GM12878 (cell line): ENCODE data around the gene NXPE1. TPM values are rescaled to one million over a fixed set of nuclear protein-coding genes. Genes with fewer than 3 reads are reported as not detected.

Source experiments
- BCL11A ChIP-seq: IDR thresholded peaks from 2 replicates; pipeline ENCODE4 v1.6.1; 2011; ENCODE audit warnings: low read depth, low read length
- E4F1 ChIP-seq: fragments of 450-650 bp; IDR thresholded peaks from 2 replicates; pipeline ENCODE4 v1.6.1; 2018; ENCODE audit warnings: borderline replicate concordance, mild to moderate bottlenecking; ENCODE audit not compliant: partially characterized antibody
- HCFC1 ChIP-seq: fragments of 150-350 bp; IDR thresholded peaks from 2 replicates; pipeline ENCODE4 v1.6.1; 2014; ENCODE audit warnings: low read length
- HSF1 ChIP-seq: fragments of 150-350 bp; IDR thresholded peaks from 2 replicates; pipeline ENCODE4 v1.6.1; 2014; ENCODE audit warnings: mild to moderate bottlenecking, low read depth, low read length
- MEF2B ChIP-seq: fragments of 450-650 bp; IDR thresholded peaks from 2 replicates; pipeline ENCODE4 v1.6.1; 2018; ENCODE audit warnings: mild to moderate bottlenecking, moderate library complexity; ENCODE audit not compliant: partially characterized antibody, poor library complexity, severe bottlenecking
- NFXL1 ChIP-seq: fragments of 450-650 bp; IDR thresholded peaks from 2 replicates; pipeline ENCODE4 v1.6.1; 2017; ENCODE audit warnings: antibody characterized with exemption, mild to moderate bottlenecking, borderline replicate concordance
- NFYA ChIP-seq: IDR thresholded peaks from 2 replicates; pipeline ENCODE4 v1.6.1; 2011; ENCODE audit warnings: low read depth, mild to moderate bottlenecking, low read length, improper control_type of control experiment, borderline replicate concordance
- PAX5 ChIP-seq: IDR thresholded peaks from 2 replicates; pipeline ENCODE4 v1.6.1; 2011; ENCODE audit warnings: low read depth, low read length, borderline replicate concordance
- PRDM15 ChIP-seq: fragments of 450-650 bp; formaldehyde crosslinking; IDR thresholded peaks from 2 replicates; pipeline ENCODE4 v1.4.0; 2020; ENCODE audit warnings: mild to moderate bottlenecking, moderate library complexity
- RB1 ChIP-seq: fragments of 450-650 bp; formaldehyde crosslinking; IDR thresholded peaks from 2 replicates; pipeline ENCODE4 v1.6.1; 2017; ENCODE audit warnings: mild to moderate bottlenecking, borderline replicate concordance
- RUNX3 ChIP-seq: IDR thresholded peaks from 2 replicates; pipeline ENCODE4 v1.6.1; 2012; ENCODE audit warnings: low read length, inconsistent platforms
- SIX5 ChIP-seq: IDR thresholded peaks from 2 replicates; pipeline ENCODE4 v1.6.1; 2011; ENCODE audit warnings: mild to moderate bottlenecking, low read depth, low read length, moderate library complexity; ENCODE audit not compliant: severe bottlenecking
- STAT1 ChIP-seq: fragments of 450-650 bp; conservative IDR thresholded peaks from 2 replicates; pipeline ENCODE4 v1.6.1; 2014; ENCODE audit warnings: antibody characterized with exemption, mild to moderate bottlenecking
- TCF3 ChIP-seq: IDR thresholded peaks from 2 replicates; pipeline ENCODE4 v1.6.1; 2012; ENCODE audit warnings: low read depth, mild to moderate bottlenecking, low read length, borderline replicate concordance; ENCODE audit not compliant: insufficient read depth
- TCF7 ChIP-seq: IDR thresholded peaks from 2 replicates; pipeline ENCODE4 v1.6.1; 2014; ENCODE audit warnings: antibody characterized with exemption, borderline replicate concordance
- polyA plus RNA-seq, 11 experiments: library from polyadenylated mRNA; depleted of rRNA in 4 of 11; unstranded in 6 of 11; stranded (reverse) in 5 of 11; fragments of >200 nt; fragmentation: Nextera tagmentation in 4 of 11; fragmentation: Illumina TruSeq in 1 of 11; extraction: Ambion mirVana in 4 of 11; extraction: Trizol in 1 of 11; gene quantifications; 1 replicate in 1 of 11; 2 replicates in 10 of 11; pipeline versions ENCODE4 v1.2.1 to v1.2.3, GENCODE V29; 2011 to 2016; ENCODE audit warnings: inconsistent platforms in 2 of 11, missing spikeins in 2 of 11, low read depth in 1 of 11
- total RNA-seq, 4 experiments: library from RNA; depleted of rRNA in 3 of 4; stranded (reverse); fragments of >200 nt in 3 of 4; fragmentation: Illumina TruSeq in 1 of 4; extraction: Trizol in 1 of 4; gene quantifications; 2 replicates each; pipeline versions ENCODE4 v1.2.1 to v1.2.3, GENCODE V29; 2013 to 2021
- TF ChIP-seq, protein P1 (sequence below): fragments of 450-650 bp; IDR thresholded peaks from 2 replicates; pipeline ENCODE4 v1.6.1; 2016; ENCODE audit warnings: mild to moderate bottlenecking
- TF ChIP-seq, protein P2 (sequence below): fragments of 450-650 bp; IDR thresholded peaks from 2 replicates; pipeline ENCODE4 v1.6.1; 2014; ENCODE audit warnings: mild to moderate bottlenecking

Gene NXPE1
- total and polyA plus RNA-seq, 10 of the 15 experiments (the other 5 are each of a cell fraction or from before 2014, with no cell fraction given) = not detected

- TF ChIP-seq PRDM15 (CRISPR knock-in tag) = peak; percentile 71; the same call in 1 of the 2 replicates
- TF ChIP-seq RB1 = no peak
- no peak for TF ChIP-seq PAX5
- no peak for TF ChIP-seq HCFC1
- no peak for TF ChIP-seq TCF7
- TF ChIP-seq MEF2B = no peak
- no peak for TF ChIP-seq STAT1
- no peak for TF ChIP-seq BCL11A
- TF ChIP-seq, protein P1, sequence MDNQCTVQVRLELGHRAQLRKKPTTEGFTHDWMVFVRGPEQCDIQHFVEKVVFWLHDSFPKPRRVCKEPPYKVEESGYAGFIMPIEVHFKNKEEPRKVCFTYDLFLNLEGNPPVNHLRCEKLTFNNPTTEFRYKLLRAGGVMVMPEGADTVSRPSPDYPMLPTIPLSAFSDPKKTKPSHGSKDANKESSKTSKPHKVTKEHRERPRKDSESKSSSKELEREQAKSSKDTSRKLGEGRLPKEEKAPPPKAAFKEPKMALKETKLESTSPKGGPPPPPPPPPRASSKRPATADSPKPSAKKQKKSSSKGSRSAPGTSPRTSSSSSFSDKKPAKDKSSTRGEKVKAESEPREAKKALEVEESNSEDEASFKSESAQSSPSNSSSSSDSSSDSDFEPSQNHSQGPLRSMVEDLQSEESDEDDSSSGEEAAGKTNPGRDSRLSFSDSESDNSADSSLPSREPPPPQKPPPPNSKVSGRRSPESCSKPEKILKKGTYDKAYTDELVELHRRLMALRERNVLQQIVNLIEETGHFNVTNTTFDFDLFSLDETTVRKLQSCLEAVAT = no peak
- no peak for TF ChIP-seq NFYA
- no peak for TF ChIP-seq SIX5
- 0 out of 2 replicates have a peak, but pooled peaks have one; percentile 34 for TF ChIP-seq TCF3
- 0 out of 2 replicates have a peak, but pooled peaks have one; percentile 66 for TF ChIP-seq NFXL1
- TF ChIP-seq HSF1 = no peak
- TF ChIP-seq, protein P2, sequence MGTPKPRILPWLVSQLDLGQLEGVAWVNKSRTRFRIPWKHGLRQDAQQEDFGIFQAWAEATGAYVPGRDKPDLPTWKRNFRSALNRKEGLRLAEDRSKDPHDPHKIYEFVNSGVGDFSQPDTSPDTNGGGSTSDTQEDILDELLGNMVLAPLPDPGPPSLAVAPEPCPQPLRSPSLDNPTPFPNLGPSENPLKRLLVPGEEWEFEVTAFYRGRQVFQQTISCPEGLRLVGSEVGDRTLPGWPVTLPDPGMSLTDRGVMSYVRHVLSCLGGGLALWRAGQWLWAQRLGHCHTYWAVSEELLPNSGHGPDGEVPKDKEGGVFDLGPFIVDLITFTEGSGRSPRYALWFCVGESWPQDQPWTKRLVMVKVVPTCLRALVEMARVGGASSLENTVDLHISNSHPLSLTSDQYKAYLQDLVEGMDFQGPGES = no peak
- no peak; the same call in 1 of the 2 replicates for TF ChIP-seq RUNX3
- TF ChIP-seq E4F1 = no peak
These were observed 46.5 kb upstream of the NXPE1 start (continued) for GRCh38 chr11:114606003-114606801.
